ENCODE results near the gene KRTAP2-3.

The KRTAP2-3 gene

GRCh38 chr17:41012326-41013120 is 47.4 kb downstream of the KRTAP2-3 start:
- no peak overlapping the region for H3K27ac ChIP-seq (ENCODE audit: low read depth, low read length)
- no peak overlapping the region for H3K9ac ChIP-seq (ENCODE audit: low read depth in 1 of 2, low read length in 2 of 2)
- no peaks in the 10 kb centered on the region for H3K4me1 ChIP-seq (ENCODE audit: control insufficient read depth in 1 of 2, insufficient read depth in 2 of 2, low read length in 2 of 2)

GRCh38 chr17:41010441-41010840 is 49.5 kb downstream of the KRTAP2-3 start:
- Histone ChIP-seq H3K27ac (ENCODE audit: low read depth, low read length) (no peak overlapping the region), H3K4me1 (ENCODE audit: control insufficient read depth in 1 of 2, insufficient read depth in 2 of 2, low read length in 2 of 2) (no peaks in the 10 kb centered on the region), H3K4me3 (ENCODE audit: low read depth in 1 of 2, low read length in 2 of 2) (no peak overlapping the region), H3K27me3 (ENCODE audit: control insufficient read depth in 1 of 2, insufficient read depth in 2 of 2, low read length in 2 of 2) (no peaks in the 10 kb centered on the region), H3K9me3 (ENCODE audit: control insufficient read depth in 1 of 2, low read length in 2 of 2) (no peaks in the 10 kb centered on the region), H3K36me3 (ENCODE audit: control insufficient read depth in 1 of 2, insufficient read depth in 2 of 2, low read length in 2 of 2) (no peaks in the 10 kb centered on the region), H3K9ac (ENCODE audit: low read depth in 1 of 2, low read length in 2 of 2) (no peak overlapping the region)

More at GRCh38 chr17:41012326-41013120, 47.4 kb downstream of the KRTAP2-3 start:
- Histone ChIP-seq H3K4me3 (ENCODE audit: low read depth in 1 of 2, low read length in 2 of 2) (no peak overlapping the region), H3K36me3 (ENCODE audit: control insufficient read depth in 1 of 2, insufficient read depth in 2 of 2, low read length in 2 of 2) (no peaks in the 10 kb centered on the region), H3K9me3 (ENCODE audit: control insufficient read depth in 1 of 2, low read length in 2 of 2) (no peaks in the 10 kb centered on the region), H3K27me3 (ENCODE audit: control insufficient read depth in 1 of 2, insufficient read depth in 2 of 2, low read length in 2 of 2) (no peaks in the 10 kb centered on the region)

- H3K36me3 ChIP-seq (ENCODE audit: control insufficient read depth in 1 of 2, insufficient read depth in 2 of 2, low read length in 2 of 2) = no peaks in the 10 kb centered on the region
- no peaks in the 10 kb centered on the region for H3K9me3 ChIP-seq (ENCODE audit: control insufficient read depth in 1 of 2, low read length in 2 of 2)
- H3K27me3 ChIP-seq (ENCODE audit: control insufficient read depth in 1 of 2, insufficient read depth in 2 of 2, low read length in 2 of 2) = no peaks in the 10 kb centered on the region
- H3K4me3 ChIP-seq (ENCODE audit: low read depth in 1 of 2, low read length in 2 of 2) = no peak overlapping the region
- no peak overlapping the region for H3K9ac ChIP-seq (ENCODE audit: low read depth in 1 of 2, low read length in 2 of 2)
- H3K27ac ChIP-seq (ENCODE audit: low read depth, low read length) = no peak overlapping the region
- H3K4me1 ChIP-seq (ENCODE audit: control insufficient read depth in 1 of 2, insufficient read depth in 2 of 2, low read length in 2 of 2) = no peaks in the 10 kb centered on the region
Measured at GRCh38 chr17:41009936-41010335, 50.0 kb downstream of the KRTAP2-3 start.

GRCh38 chr17:41009301-41009760 is 50.6 kb downstream of the KRTAP2-3 start:
- H3K9me3 ChIP-seq (ENCODE audit: control insufficient read depth in 1 of 2, low read length in 2 of 2) = no peaks in the 10 kb centered on the region
- no peaks in the 10 kb centered on the region for H3K4me1 ChIP-seq (ENCODE audit: control insufficient read depth in 1 of 2, insufficient read depth in 2 of 2, low read length in 2 of 2)
- H3K4me3 ChIP-seq (ENCODE audit: low read depth in 1 of 2, low read length in 2 of 2) = no peak overlapping the region
- no peak overlapping the region for H3K27ac ChIP-seq (ENCODE audit: low read depth, low read length)
- H3K36me3 ChIP-seq (ENCODE audit: control insufficient read depth in 1 of 2, insufficient read depth in 2 of 2, low read length in 2 of 2) = no peaks in the 10 kb centered on the region
- no peak overlapping the region for H3K9ac ChIP-seq (ENCODE audit: low read depth in 1 of 2, low read length in 2 of 2)
- H3K27me3 ChIP-seq (ENCODE audit: control insufficient read depth in 1 of 2, insufficient read depth in 2 of 2, low read length in 2 of 2) = peaks cover 0 to 2% of the 10 kb centered on the region in 2 donors
